Ishikawa (cell line): Measurements from ENCODE around the gene PRR32.

Experiments
- CEBPB ChIP-seq: IDR thresholded peaks from 2 replicates; pipeline ENCODE4 v1.6.1; 2012
- FOXM1 ChIP-seq: IDR thresholded peaks from 2 replicates; pipeline ENCODE4 v1.6.1; 2012; ENCODE audit warnings: low read depth, borderline replicate concordance
- TAF1 ChIP-seq: IDR thresholded peaks from 2 replicates; pipeline ENCODE4 v1.6.1; 2012; ENCODE audit warnings: low read depth, mild to moderate bottlenecking
- TF ChIP-seq, protein P1 (sequence below): IDR thresholded peaks from 2 replicates; pipeline ENCODE4 v1.6.1; 2012; ENCODE audit warnings: low read depth, mild to moderate bottlenecking

DNA sequence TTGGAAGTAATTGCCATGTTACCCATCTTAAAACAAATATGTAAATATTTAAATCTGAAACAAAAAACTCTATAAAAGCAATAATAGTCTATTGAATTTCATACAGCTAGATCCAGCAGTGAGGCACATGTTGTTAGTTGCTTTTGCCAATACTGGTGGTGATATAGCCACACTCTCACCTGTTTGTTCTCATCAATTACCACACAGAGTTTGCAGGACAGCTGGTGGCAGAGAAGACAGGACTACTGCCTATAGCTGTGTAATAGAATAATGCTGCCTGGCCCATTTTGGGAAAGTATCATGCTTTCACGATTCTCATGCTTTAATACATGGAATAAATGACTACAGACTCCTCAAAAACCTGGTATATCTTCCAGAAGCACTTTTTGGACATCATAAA, 3.7 kb upstream of the PRR32 start:
- TF ChIP-seq TAF1 = no peak
- TF ChIP-seq, protein P1, sequence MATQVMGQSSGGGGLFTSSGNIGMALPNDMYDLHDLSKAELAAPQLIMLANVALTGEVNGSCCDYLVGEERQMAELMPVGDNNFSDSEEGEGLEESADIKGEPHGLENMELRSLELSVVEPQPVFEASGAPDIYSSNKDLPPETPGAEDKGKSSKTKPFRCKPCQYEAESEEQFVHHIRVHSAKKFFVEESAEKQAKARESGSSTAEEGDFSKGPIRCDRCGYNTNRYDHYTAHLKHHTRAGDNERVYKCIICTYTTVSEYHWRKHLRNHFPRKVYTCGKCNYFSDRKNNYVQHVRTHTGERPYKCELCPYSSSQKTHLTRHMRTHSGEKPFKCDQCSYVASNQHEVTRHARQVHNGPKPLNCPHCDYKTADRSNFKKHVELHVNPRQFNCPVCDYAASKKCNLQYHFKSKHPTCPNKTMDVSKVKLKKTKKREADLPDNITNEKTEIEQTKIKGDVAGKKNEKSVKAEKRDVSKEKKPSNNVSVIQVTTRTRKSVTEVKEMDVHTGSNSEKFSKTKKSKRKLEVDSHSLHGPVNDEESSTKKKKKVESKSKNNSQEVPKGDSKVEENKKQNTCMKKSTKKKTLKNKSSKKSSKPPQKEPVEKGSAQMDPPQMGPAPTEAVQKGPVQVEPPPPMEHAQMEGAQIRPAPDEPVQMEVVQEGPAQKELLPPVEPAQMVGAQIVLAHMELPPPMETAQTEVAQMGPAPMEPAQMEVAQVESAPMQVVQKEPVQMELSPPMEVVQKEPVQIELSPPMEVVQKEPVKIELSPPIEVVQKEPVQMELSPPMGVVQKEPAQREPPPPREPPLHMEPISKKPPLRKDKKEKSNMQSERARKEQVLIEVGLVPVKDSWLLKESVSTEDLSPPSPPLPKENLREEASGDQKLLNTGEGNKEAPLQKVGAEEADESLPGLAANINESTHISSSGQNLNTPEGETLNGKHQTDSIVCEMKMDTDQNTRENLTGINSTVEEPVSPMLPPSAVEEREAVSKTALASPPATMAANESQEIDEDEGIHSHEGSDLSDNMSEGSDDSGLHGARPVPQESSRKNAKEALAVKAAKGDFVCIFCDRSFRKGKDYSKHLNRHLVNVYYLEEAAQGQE = no peak
- no peak for TF ChIP-seq CEBPB
- TF ChIP-seq FOXM1 = no peak
